ENCODE results near the gene CLCNKA. TPM values are rescaled to one million over a fixed set of nuclear protein-coding genes. Genes with fewer than 3 reads are reported as not detected.

CLCNKA gene
- total RNA-seq, 1 donor from 2014 or later: not detected

DNA sequence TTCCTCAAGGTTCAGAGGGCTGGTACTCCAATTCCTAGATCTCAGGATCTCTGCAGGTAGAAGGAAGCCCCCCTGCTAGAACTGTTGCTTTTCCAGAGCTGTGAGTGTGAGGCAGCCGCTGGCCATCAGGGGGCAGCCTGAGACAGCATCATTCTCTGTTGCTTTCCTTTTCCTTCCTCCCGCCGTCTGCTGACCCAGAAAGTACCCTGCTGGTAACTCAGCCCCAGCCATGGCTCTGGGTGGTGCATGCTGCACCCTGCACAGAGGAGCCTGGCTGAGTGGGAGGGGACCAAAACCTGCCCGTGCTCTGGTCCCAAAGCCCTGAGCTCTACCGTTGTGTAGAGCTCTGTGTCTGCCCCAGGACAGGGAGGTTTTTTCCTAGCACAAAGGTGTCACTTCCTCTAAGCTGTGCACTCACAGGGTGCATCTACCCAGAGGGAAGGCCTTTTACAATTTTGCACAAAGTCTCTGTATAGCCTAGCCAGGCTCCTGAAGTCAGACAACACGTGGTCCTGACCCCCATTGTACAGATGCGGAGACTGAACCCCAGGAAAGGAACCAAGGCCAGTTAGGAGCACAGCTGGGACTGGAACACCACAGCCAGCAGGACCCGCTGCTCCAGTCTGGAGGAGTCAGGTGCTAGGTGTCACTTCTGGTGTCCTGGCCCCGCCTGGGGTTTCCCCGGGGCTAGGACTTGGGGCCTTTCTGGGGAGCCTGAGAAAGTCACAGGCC, 57.3 kb downstream of the CLCNKA start:
- no peaks in the 10 kb centered on the region for H3K36me3 ChIP-seq
- H3K27me3 ChIP-seq: peaks cover 3% of the 10 kb centered on the region
- ATAC-seq (peak; percentile 84), DNase-seq (peak; percentile 87)
- no peak overlapping the region for H3K4me3 ChIP-seq
- TF ChIP-seq CTCF (IDR thresholded peaks at IDR 0.05): peak; percentile 87
- H3K4me1 ChIP-seq: peaks cover 12% of the 10 kb centered on the region
- H3K9me3 ChIP-seq: no peaks in the 10 kb centered on the region
- intact Hi-C loops (cut with DNase I): no loop called here
- no peak overlapping the region for H3K27ac ChIP-seq

DNA sequence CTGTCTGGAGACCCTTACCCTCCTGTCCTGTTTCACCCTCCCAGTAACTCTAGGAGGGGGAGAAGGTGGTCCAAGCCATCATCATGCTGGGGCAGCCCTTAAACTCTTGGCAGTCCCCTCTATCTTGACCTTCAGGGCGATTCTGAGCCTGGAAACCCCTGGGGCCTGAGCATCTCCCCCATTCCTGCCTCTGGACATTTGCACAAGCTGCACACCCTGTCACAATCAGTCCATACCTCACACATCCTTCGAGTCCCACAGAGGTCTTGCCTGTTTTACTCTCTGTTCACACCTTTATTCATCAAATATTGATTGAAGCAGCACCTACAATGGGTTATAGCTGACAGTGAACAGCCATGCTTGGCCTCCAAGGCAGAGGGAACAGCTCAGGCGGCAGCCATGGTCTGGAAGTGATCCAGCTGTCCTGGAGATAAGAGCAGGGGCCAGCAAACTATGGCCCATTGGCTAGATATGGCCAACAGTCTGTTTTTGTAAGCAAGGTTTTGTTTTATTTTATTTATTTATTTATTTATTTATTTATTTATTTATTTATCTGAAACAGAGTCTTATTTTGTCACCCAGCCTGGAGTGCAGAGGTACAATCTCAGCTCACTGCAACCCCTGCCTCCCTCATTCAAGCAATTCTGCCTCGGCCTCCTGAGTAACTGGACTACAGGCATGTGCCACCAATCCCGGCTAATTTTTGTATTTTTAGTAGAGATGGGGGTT, 58.8 kb downstream of the CLCNKA start:
- Histone ChIP-seq H3K27me3 (no peaks in the 10 kb centered on the region), H3K36me3 (no peaks in the 10 kb centered on the region), H3K27ac (no peak overlapping the region), H3K9me3 (no peaks in the 10 kb centered on the region), H3K4me1 (peaks cover 11% of the 10 kb centered on the region), H3K4me3 (no peak overlapping the region)
- ATAC-seq (no peak), DNase-seq (no peak)
- TF ChIP-seq CTCF (IDR thresholded peaks at IDR 0.05): no peak
- intact Hi-C loops (cut with DNase I): loop anchor here (2.0 kb wide), 1 partner anchor 108 kb away; no protein-coding TSS in a partner anchor

DNA sequence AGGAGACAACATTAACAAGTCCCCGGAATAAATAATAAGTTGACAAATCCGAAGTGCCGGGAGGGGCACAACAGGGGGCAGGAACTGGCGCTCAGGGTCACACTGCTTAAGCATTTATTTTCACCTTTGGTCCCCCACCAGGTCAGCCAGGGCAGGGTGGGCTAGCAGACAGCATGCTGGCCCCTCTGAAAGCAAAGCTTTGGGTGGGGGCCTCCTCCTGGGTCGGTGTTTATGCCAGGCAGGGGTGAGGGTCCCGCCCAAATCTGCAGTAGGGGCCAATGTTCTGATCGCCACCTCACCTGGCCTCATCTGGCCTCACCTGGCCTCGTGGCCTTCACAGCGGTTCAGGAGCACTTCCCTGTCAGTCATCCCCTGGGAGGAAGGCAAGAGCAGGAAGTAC, 59.8 kb downstream of the CLCNKA start:
- H3K9me3 ChIP-seq: no peaks in the 10 kb centered on the region
- intact Hi-C loops (cut with DNase I): loop anchor here (2.0 kb wide), 1 partner anchor 107 kb away; no protein-coding TSS in a partner anchor
- ATAC-seq (no peak), DNase-seq (no peak)
- H3K4me1 ChIP-seq: peaks cover 11% of the 10 kb centered on the region
- no peaks in the 10 kb centered on the region for H3K36me3 ChIP-seq
- no peak overlapping the region for H3K27ac ChIP-seq
- H3K4me3 ChIP-seq: no peak overlapping the region
- H3K27me3 ChIP-seq: no peaks in the 10 kb centered on the region
- TF ChIP-seq CTCF (IDR thresholded peaks at IDR 0.05): no peak

DNA sequence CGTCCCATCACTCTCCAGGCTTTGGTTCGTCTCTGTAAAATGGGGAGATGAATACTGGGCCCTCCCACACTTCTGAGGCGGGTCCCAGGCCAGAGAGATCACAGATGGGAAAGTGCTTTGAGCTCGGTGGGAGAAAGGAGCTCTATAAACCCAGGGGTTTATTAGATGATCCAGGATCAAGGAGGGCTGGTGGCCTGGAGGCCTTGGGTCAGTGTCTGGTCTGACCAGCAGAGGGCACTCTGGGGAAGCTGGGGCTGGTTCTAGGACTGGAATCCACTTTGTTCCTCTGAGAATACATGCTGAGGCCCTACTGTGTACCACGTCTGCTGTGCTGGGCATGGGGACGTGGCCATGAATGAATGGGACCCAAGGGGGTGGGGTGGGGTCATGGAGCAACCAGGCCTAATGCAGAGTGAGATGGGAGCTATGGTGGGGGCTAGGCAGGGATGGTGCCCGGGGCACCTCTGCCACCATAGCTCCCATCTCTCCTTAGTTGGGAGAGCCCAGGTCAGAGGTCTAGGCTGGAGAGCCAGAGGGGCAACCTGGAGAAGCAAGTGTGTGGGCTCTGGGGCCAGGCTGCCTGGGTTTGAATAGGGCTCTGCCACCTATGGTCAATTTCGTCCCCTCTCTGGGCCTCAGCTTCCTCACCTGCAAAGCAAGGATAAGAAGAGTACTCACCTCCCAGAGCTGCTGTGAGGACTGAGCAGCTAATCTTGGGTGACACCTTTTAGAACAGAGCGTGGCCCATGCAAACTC, 60.6 kb downstream of the CLCNKA start:
- ATAC-seq (peak; percentile 84), DNase-seq (peak; percentile 83)
- no peaks in the 10 kb centered on the region for H3K27me3 ChIP-seq
- intact Hi-C loops (cut with DNase I): no loop called here
- peak; percentile 88 for TF ChIP-seq CTCF (IDR thresholded peaks at IDR 0.05)
- no peaks in the 10 kb centered on the region for H3K9me3 ChIP-seq
- no peak overlapping the region for H3K27ac ChIP-seq
- no peak overlapping the region for H3K4me3 ChIP-seq
- no peaks in the 10 kb centered on the region for H3K36me3 ChIP-seq
- peaks cover 11% of the 10 kb centered on the region for H3K4me1 ChIP-seq

GRCh38 chr1:16083486-16083885, 61.6 kb downstream of the CLCNKA start:
- no peak for TF ChIP-seq CTCF (IDR thresholded peaks at IDR 0.05)
- no peak for ATAC-seq
- Histone ChIP-seq H3K36me3 (no peaks in the 10 kb centered on the region), H3K4me1 (peaks cover 11% of the 10 kb centered on the region), H3K4me3 (no peak overlapping the region), H3K27me3 (no peaks in the 10 kb centered on the region), H3K9me3 (no peaks in the 10 kb centered on the region), H3K27ac (no peak overlapping the region)
- no peak for DNase-seq
- intact Hi-C loops (cut with DNase I): no loop called here

Other genes with a start within 250 kb of the CLCNKA start
- 0.93 TPM for gene UQCRHL, start 214.4 kb upstream of the CLCNKA start, total RNA-seq
- 53.1 TPM for gene SPEN, start 174.3 kb upstream of the CLCNKA start, total RNA-seq
- 42.3 TPM for gene ZBTB17, start 45.9 kb upstream of the CLCNKA start, total RNA-seq
- not detected for gene SRARP, start 17.8 kb upstream of the CLCNKA start, total RNA-seq
- gene HSPB7, start 4.0 kb upstream of the CLCNKA start, total RNA-seq: 10.7 TPM
- gene CLCNKB, start 21.7 kb downstream of the CLCNKA start, total RNA-seq: 0.35 TPM
- gene FAM131C, start 51.6 kb downstream of the CLCNKA start, total RNA-seq: not detected
- 44.8 TPM for gene EPHA2, start 134.0 kb downstream of the CLCNKA start, total RNA-seq
- 11.9 TPM for gene ARHGEF19, start 190.6 kb downstream of the CLCNKA start, total RNA-seq
- 11.7 TPM for gene CPLANE2, start 215.1 kb downstream of the CLCNKA start, total RNA-seq